GM12878 (cell line): ENCODE results near the gene ETV1. TPM values are rescaled to one million over a fixed set of nuclear protein-coding genes. Genes with fewer than 3 reads are reported as not detected.

ENCODE experiments used
- ATAC-seq: fragments of 200-7000 bp; cut with Tn5 transposase; 3 replicates; pipeline ENCODE4 v1.9.1; 2020; ENCODE audit warnings: mild to moderate bottlenecking, moderate library complexity
- BruUV-seq: library from RNA; stranded (reverse); fragments of 400-500 nt; replicated peaks from 2 replicates; lab custom pipeline; 2021; lab: Mats Ljungman, UMichigan
- CTCF ChIA-PET: fragments of 300-600 bp; sonication (Branson Sonifier 250); formaldehyde crosslinking; extraction: SDS; loops from one replicate; lab custom pipeline; 2021; ENCODE audit warnings: inconsistent platforms; lab: Yijun Ruan, JAX
- POLR2A ChIA-PET: fragments of 350-600 bp; formaldehyde crosslinking; extraction: SDS; loops from one replicate; lab custom pipeline; 2021; ENCODE audit warnings: inconsistent platforms; lab: Charles Lee
- RAD21 ChIA-PET: fragments of 300-600 bp; sonication (Branson Sonifier 250); formaldehyde crosslinking; loops from one replicate; lab custom pipeline; 2023; ENCODE audit warnings: antibody characterized with exemption; ENCODE audit not compliant: unreplicated experiment; lab: Charles Lee
- SMC1A ChIA-PET: fragments of 300-600 bp; sonication (Branson Sonifier 250); formaldehyde crosslinking; loops from one replicate; lab custom pipeline; 2023; ENCODE audit not compliant: unreplicated experiment, uncharacterized antibody; lab: Charles Lee
- DNase-seq: peaks from one replicate; pipeline ENCODE4 v3.0.0-alpha.2; 2011; ENCODE audit warnings: low read depth, low spot score
- FAIRE-seq: peaks from 3 replicates; lab custom pipeline; 2011; peaks lifted over from hg19 to GRCh38; lab: Jason Lieb, UNC
- H2AFZ ChIP-seq: 2 replicates; pipeline ENCODE4 v1.6.0; 2011; ENCODE audit warnings: low read depth, low read length, control low read depth; ENCODE audit not compliant: control insufficient read depth
- H3K27ac ChIP-seq: 2 replicates; pipeline ENCODE4 v1.5.1; 2011; ENCODE audit warnings: control low read depth; ENCODE audit not compliant: control insufficient read depth, insufficient read depth
- H3K27me3 ChIP-seq, 2 experiments: replicated peaks in 1 of 2; 2 replicates each; pipeline versions ENCODE4 v1.6.0 to v1.6.1; 2011; ENCODE audit warnings: low read length in 1 of 2; ENCODE audit not compliant: control insufficient read depth in 2 of 2, insufficient read depth in 2 of 2
- H3K36me3 ChIP-seq, 2 experiments: 2 replicates each; pipeline ENCODE4 v1.5.1; 2011; ENCODE audit warnings: low read length in 1 of 2; ENCODE audit not compliant: control insufficient read depth in 2 of 2, insufficient read depth in 2 of 2
- H3K4me1 ChIP-seq: 2 replicates; pipeline ENCODE4 v1.6.1; 2011; ENCODE audit warnings: mild to moderate bottlenecking, low read length, moderate library complexity, mixed read lengths; ENCODE audit not compliant: control insufficient read depth, insufficient read depth
- H3K4me2 ChIP-seq: 2 replicates; pipeline ENCODE4 v1.6.0; 2011; ENCODE audit warnings: control low read depth; ENCODE audit not compliant: control insufficient read depth, insufficient read depth
- H3K4me3 ChIP-seq: fragments of 200-600 bp; sonication (generic); 2 replicates; pipeline ENCODE4 v1.5.1; 2016
- H3K79me2 ChIP-seq: 2 replicates; pipeline ENCODE4 v1.6.0; 2011; ENCODE audit warnings: low read length; ENCODE audit not compliant: control insufficient read depth, insufficient read depth
- H3K9ac ChIP-seq: 2 replicates; pipeline ENCODE4 v1.8.0; 2011; ENCODE audit warnings: low read length, control low read depth, mixed read lengths; ENCODE audit not compliant: control insufficient read depth, insufficient read depth
- H3K9me3 ChIP-seq: replicated peaks from 3 replicates; pipeline ENCODE4 v1.5.1; 2011; ENCODE audit warnings: mild to moderate bottlenecking, low read length; ENCODE audit not compliant: control insufficient read depth, insufficient read depth
- H4K20me1 ChIP-seq: 2 replicates; pipeline ENCODE4 v1.6.0; 2011; ENCODE audit not compliant: control insufficient read depth, insufficient read depth
- ATF7 ChIP-seq: fragments of 450-650 bp; IDR thresholded peaks from 2 replicates; pipeline ENCODE4 v1.6.1; 2016; ENCODE audit warnings: low read depth, mild to moderate bottlenecking
- ETV6 ChIP-seq, 2 experiments: fragments of 450-650 bp in 1 of 2; IDR thresholded peaks in 1 of 2; conservative IDR thresholded peaks in 1 of 2; 2 replicates each; pipeline ENCODE4 v1.6.1; 2014; ENCODE audit warnings: antibody characterized with exemption in 1 of 2, borderline replicate concordance in 1 of 2, low read depth in 1 of 2, mild to moderate bottlenecking in 1 of 2, moderate library complexity in 1 of 2
- HDAC2 ChIP-seq: fragments of 200-600 bp; sonication (generic); IDR thresholded peaks from 2 replicates; pipeline ENCODE4 v1.6.1; 2017
- IKZF1 ChIP-seq: fragments of 450-650 bp; conservative IDR thresholded peaks from 2 replicates; pipeline ENCODE4 v1.6.1; 2017; ENCODE audit warnings: antibody characterized with exemption, mild to moderate bottlenecking
- JUNB ChIP-seq: IDR thresholded peaks from 2 replicates; pipeline ENCODE4 v1.6.1; 2016; ENCODE audit warnings: antibody characterized with exemption, mild to moderate bottlenecking
- KDM1A ChIP-seq: fragments of 200-600 bp; sonication (generic); IDR thresholded peaks from 2 replicates; pipeline ENCODE4 v1.6.1; 2016; ENCODE audit warnings: borderline replicate concordance
- LARP7 ChIP-seq: fragments of 450-650 bp; IDR thresholded peaks from 2 replicates; pipeline ENCODE4 v1.6.1; 2017; ENCODE audit warnings: mild to moderate bottlenecking
- NR2F1 ChIP-seq: fragments of 450-650 bp; conservative IDR thresholded peaks from 2 replicates; pipeline ENCODE4 v1.6.1; 2017; ENCODE audit warnings: mild to moderate bottlenecking
- POLR2A ChIP-seq: IDR thresholded peaks from 2 replicates; pipeline ENCODE4 v1.6.1; 2011; ENCODE audit warnings: low read depth, mild to moderate bottlenecking, low read length
- POLR2AphosphoS2 ChIP-seq: IDR thresholded peaks from 2 replicates; pipeline ENCODE4 v1.6.1; 2011; ENCODE audit warnings: low read depth, mild to moderate bottlenecking, low read length, improper control_type of control experiment, moderate library complexity
- RAD21 ChIP-seq: IDR thresholded peaks from 2 replicates; pipeline ENCODE4 v1.6.1; 2011; ENCODE audit warnings: mild to moderate bottlenecking, low read depth, low read length, moderate library complexity; ENCODE audit not compliant: insufficient read depth
- RFX5 ChIP-seq: IDR thresholded peaks from 2 replicates; pipeline ENCODE4 v1.6.1; 2011; ENCODE audit warnings: low read depth, low read length, improper control_type of control experiment
- SMAD5 ChIP-seq: IDR thresholded peaks from 2 replicates; pipeline ENCODE4 v1.6.1; 2016; ENCODE audit warnings: antibody characterized with exemption, low read depth
- STAT3 ChIP-seq: IDR thresholded peaks from 2 replicates; pipeline ENCODE4 v1.6.1; 2011; ENCODE audit warnings: low read depth, low read length, improper control_type of control experiment
- ZNF207 ChIP-seq: fragments of 450-650 bp; IDR thresholded peaks from 2 replicates; pipeline ENCODE4 v1.6.1; 2014; ENCODE audit warnings: antibody characterized with exemption, mild to moderate bottlenecking, borderline replicate concordance
- ZNF622 ChIP-seq: fragments of 450-650 bp; IDR thresholded peaks from 2 replicates; pipeline ENCODE4 v1.6.1; 2017; ENCODE audit warnings: mild to moderate bottlenecking, inconsistent platforms
- WGBS: methylation state at CpG from one replicate; pipeline ENCODE4 v1.1.6; 2016; ENCODE audit warnings: low lambda C conversion rate; ENCODE audit not compliant: insufficient replicate concordance, insufficient coverage; ENCODE audit errors: missing lambda C conversion rate; 5-methylcytosine and 5-hydroxymethylcytosine counted together
- in situ Hi-C: fragments of 300-500 bp; cut with MboI; formaldehyde crosslinking; loops from 9 replicates; pipeline ENCODE4 v1.14.3; 2018; ENCODE audit warnings: mixed read lengths
- intact Hi-C: fragments of 100-400 bp; cut with micrococcal nuclease; formaldehyde crosslinking; loops from one replicate; pipeline ENCODE4 v1.14.2; 2022; ENCODE audit not compliant: unreplicated experiment
- polyA plus RNA-seq, 11 experiments: library from polyadenylated mRNA; depleted of rRNA in 4 of 11; unstranded in 6 of 11; stranded (reverse) in 5 of 11; fragments of >200 nt; fragmentation: Nextera tagmentation in 4 of 11; fragmentation: Illumina TruSeq in 1 of 11; extraction: Ambion mirVana in 4 of 11; extraction: Trizol in 1 of 11; gene quantifications; 1 replicate in 1 of 11; 2 replicates in 10 of 11; pipeline versions ENCODE4 v1.2.1 to v1.2.3, GENCODE V29; 2011 to 2016; ENCODE audit warnings: inconsistent platforms in 2 of 11, missing spikeins in 2 of 11, low read depth in 1 of 11
- total RNA-seq, 4 experiments: library from RNA; depleted of rRNA in 3 of 4; stranded (reverse); fragments of >200 nt in 3 of 4; fragmentation: Illumina TruSeq in 1 of 4; extraction: Trizol in 1 of 4; gene quantifications; 2 replicates each; pipeline versions ENCODE4 v1.2.1 to v1.2.3, GENCODE V29; 2013 to 2021
- TF ChIP-seq, protein P1 (sequence below): IDR thresholded peaks from 2 replicates; pipeline ENCODE4 v1.6.1; 2012; ENCODE audit warnings: low read length, inconsistent platforms
- TF ChIP-seq, protein P2 (sequence below): fragments of 150-350 bp; IDR thresholded peaks from 2 replicates; pipeline ENCODE4 v1.6.1; 2014; ENCODE audit warnings: mild to moderate bottlenecking, low read depth, low read length
- TF ChIP-seq, protein P3 (sequence below): fragments of 450-650 bp; IDR thresholded peaks from 2 replicates; pipeline ENCODE4 v1.6.1; 2016; ENCODE audit warnings: mild to moderate bottlenecking
- TF ChIP-seq, protein P4 (sequence below): IDR thresholded peaks from 2 replicates; pipeline ENCODE4 v1.6.1; 2011; ENCODE audit warnings: borderline replicate concordance, low read depth, mild to moderate bottlenecking, moderate library complexity, mixed read lengths, low read length; ENCODE audit not compliant: insufficient read depth; ENCODE audit errors: extremely low read length

ETV1 gene
- total and polyA plus RNA-seq, 10 of the 15 experiments (the other 5 are each of a cell fraction or from before 2014, with no cell fraction given): 0.03 to 9.3 (median 0.16) TPM; not detected in 4

DNA sequence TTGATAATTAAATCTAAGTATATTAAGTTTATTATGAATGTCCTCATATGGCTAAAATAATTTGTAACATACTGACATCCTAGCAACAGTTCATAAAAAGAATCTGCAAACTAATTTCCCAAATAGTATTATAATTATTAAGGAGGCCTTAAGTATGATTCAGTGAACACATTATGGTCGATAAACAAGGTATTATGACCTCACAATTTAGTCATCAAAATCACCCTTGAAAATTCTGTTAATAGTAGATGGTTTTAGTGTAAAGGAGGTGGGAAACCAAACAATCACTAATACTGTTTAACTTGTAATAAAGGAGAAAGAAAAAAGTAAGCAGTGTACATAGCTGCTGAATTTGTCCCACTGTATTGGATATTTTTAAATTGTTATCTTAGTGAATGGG is 2.1 kb downstream of the ETV1 start:
- no peak overlapping the region for H3K27ac ChIP-seq
- no peaks in the 10 kb centered on the region; a peak in 2 of 4 replicates for H3K27me3 ChIP-seq
- no peaks in the 10 kb centered on the region for H3K36me3 ChIP-seq
- POLR2A ChIA-PET: no interaction called here
- no peaks in the 10 kb centered on the region for H3K4me1 ChIP-seq
- no TSS peak for BruUV-seq
- WGBS: 0% methylated on average over 1 of the region's 1 CpG
- H3K9ac ChIP-seq: no peak overlapping the region
- RAD21 ChIA-PET: no interaction called here
- H2AFZ ChIP-seq: no peak overlapping the region
- CTCF ChIA-PET: no interaction called here
- no peak overlapping the region for H3K4me3 ChIP-seq
- H3K9me3 ChIP-seq: no peaks in the 10 kb centered on the region; the same call in 2 of the 3 replicates
- intact Hi-C loops (no loop called here), in situ Hi-C loops (no loop called here)
- DNase-seq: no peak
- H3K79me2 ChIP-seq: no peaks in the 10 kb centered on the region
- no peak for FAIRE-seq
- no peak overlapping the region for H3K4me2 ChIP-seq
- no peak for TF ChIP-seq NR2F1
- no peak for TF ChIP-seq STAT3
- TF ChIP-seq HDAC2: no peak
- no peak for TF ChIP-seq SMAD5
- TF ChIP-seq ETV6 (conservative IDR thresholded peaks at IDR 0.05 in 1 of 2, IDR thresholded peaks at IDR 0.05 in 1 of 2; ENCODE audit: borderline replicate concordance in 1 of 2, low read depth in 1 of 2): no peak
- no peak for TF ChIP-seq ZNF207
- no peak for TF ChIP-seq POLR2A
- no peak for TF ChIP-seq ATF7
- TF ChIP-seq, protein P1, sequence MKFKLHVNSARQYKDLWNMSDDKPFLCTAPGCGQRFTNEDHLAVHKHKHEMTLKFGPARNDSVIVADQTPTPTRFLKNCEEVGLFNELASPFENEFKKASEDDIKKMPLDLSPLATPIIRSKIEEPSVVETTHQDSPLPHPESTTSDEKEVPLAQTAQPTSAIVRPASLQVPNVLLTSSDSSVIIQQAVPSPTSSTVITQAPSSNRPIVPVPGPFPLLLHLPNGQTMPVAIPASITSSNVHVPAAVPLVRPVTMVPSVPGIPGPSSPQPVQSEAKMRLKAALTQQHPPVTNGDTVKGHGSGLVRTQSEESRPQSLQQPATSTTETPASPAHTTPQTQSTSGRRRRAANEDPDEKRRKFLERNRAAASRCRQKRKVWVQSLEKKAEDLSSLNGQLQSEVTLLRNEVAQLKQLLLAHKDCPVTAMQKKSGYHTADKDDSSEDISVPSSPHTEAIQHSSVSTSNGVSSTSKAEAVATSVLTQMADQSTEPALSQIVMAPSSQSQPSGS: no peak
- no peak for TF ChIP-seq IKZF1
- TF ChIP-seq, protein P2, sequence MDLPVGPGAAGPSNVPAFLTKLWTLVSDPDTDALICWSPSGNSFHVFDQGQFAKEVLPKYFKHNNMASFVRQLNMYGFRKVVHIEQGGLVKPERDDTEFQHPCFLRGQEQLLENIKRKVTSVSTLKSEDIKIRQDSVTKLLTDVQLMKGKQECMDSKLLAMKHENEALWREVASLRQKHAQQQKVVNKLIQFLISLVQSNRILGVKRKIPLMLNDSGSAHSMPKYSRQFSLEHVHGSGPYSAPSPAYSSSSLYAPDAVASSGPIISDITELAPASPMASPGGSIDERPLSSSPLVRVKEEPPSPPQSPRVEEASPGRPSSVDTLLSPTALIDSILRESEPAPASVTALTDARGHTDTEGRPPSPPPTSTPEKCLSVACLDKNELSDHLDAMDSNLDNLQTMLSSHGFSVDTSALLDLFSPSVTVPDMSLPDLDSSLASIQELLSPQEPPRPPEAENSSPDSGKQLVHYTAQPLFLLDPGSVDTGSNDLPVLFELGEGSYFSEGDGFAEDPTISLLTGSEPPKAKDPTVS: no peak
- no peak for TF ChIP-seq LARP7
- no peak for TF ChIP-seq RFX5
- TF ChIP-seq ZNF622: no peak
- TF ChIP-seq, protein P3, sequence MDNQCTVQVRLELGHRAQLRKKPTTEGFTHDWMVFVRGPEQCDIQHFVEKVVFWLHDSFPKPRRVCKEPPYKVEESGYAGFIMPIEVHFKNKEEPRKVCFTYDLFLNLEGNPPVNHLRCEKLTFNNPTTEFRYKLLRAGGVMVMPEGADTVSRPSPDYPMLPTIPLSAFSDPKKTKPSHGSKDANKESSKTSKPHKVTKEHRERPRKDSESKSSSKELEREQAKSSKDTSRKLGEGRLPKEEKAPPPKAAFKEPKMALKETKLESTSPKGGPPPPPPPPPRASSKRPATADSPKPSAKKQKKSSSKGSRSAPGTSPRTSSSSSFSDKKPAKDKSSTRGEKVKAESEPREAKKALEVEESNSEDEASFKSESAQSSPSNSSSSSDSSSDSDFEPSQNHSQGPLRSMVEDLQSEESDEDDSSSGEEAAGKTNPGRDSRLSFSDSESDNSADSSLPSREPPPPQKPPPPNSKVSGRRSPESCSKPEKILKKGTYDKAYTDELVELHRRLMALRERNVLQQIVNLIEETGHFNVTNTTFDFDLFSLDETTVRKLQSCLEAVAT: no peak
- no peak for TF ChIP-seq POLR2AphosphoS2
- TF ChIP-seq RAD21: no peak
- TF ChIP-seq, protein P4, sequence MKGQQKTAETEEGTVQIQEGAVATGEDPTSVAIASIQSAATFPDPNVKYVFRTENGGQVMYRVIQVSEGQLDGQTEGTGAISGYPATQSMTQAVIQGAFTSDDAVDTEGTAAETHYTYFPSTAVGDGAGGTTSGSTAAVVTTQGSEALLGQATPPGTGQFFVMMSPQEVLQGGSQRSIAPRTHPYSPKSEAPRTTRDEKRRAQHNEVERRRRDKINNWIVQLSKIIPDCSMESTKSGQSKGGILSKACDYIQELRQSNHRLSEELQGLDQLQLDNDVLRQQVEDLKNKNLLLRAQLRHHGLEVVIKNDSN: no peak
- TF ChIP-seq KDM1A: no peak
- no peak for TF ChIP-seq JUNB
- SMC1A ChIA-PET: no interaction called here
- H4K20me1 ChIP-seq: no peaks in the 10 kb centered on the region
- ATAC-seq: no peak
